Right atrium auricular region (tissue), 2 donors: ENCODE data around the gene RGS6. TPM values are rescaled to one million over a fixed set of nuclear protein-coding genes. Genes with fewer than 3 reads are reported as not detected.

Source experiments
- DNase-seq: peaks from one replicate; pipeline ENCODE4 v3.0.0-alpha.2; 2019; ENCODE audit warnings: low spot score
- H3K27ac ChIP-seq, 2 donors: fragments of 200-600 bp; sonication (generic); 1 replicate in 1 of 2; 2 replicates in 1 of 2; pipeline ENCODE4 v1.5.1; 2016 to 2019
- H3K27me3 ChIP-seq, 2 donors: fragments of 200-600 bp; sonication (generic); one replicate each; pipeline versions ENCODE4 v1.5.1 to v1.6.0; 2017 to 2019
- H3K36me3 ChIP-seq: fragments of 200-600 bp; sonication (generic); one replicate; pipeline ENCODE4 v1.5.1; 2016
- H3K4me1 ChIP-seq, 2 donors: fragments of 200-600 bp; sonication (generic); one replicate each; pipeline versions ENCODE4 v1.5.1 to v1.6.0; 2017 to 2019
- H3K4me3 ChIP-seq, 2 donors: fragments of 200-600 bp; sonication (generic); 1 replicate in 1 of 2; 2 replicates in 1 of 2; pipeline ENCODE4 v1.5.1; 2017 to 2019; ENCODE audit warnings: mild to moderate bottlenecking in 1 of 2, moderate library complexity in 1 of 2
- H3K9me3 ChIP-seq, 2 donors: fragments of 200-600 bp; sonication (generic); one replicate each; pipeline ENCODE4 v1.5.1; 2019
- total RNA-seq, 2 donors: library from RNA; depleted of rRNA; stranded (reverse); fragments of >200 nt; gene quantifications; one replicate each; pipeline ENCODE4 v1.1.0, GENCODE V29; 2016
- TF ChIP-seq, protein P1 (sequence below), 2 donors: fragments of 200-600 bp; sonication (generic); IDR thresholded peaks; one replicate each; pipeline ENCODE4 v1.5.1; 2019; ENCODE audit warnings: antibody characterized with exemption in 2 of 2

The RGS6 gene
- total RNA-seq, 2 donors from 2014 or later, result 12.1 to 13.1 TPM

DNA sequence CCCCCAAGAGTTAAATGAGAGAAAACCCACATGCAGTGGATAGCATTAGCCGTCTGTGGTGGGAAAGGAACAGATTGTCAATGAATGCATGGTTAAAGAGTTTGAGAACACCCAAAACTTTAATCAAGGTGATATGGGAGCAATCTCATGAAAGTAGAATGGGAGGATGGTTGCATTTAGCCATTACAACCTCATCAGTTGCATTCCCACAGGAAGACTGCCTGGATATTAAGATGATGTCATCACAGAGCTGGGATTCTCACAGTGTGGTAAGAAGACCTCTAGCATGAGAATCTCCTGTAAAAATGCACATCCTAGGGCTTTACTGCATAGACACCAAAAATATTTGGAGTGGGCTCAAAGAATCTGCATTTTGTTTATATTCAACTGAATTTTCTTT lies 284.9 kb downstream of the RGS6 start:
- no peak overlapping the region for H3K27ac ChIP-seq
- TF ChIP-seq, protein P1, sequence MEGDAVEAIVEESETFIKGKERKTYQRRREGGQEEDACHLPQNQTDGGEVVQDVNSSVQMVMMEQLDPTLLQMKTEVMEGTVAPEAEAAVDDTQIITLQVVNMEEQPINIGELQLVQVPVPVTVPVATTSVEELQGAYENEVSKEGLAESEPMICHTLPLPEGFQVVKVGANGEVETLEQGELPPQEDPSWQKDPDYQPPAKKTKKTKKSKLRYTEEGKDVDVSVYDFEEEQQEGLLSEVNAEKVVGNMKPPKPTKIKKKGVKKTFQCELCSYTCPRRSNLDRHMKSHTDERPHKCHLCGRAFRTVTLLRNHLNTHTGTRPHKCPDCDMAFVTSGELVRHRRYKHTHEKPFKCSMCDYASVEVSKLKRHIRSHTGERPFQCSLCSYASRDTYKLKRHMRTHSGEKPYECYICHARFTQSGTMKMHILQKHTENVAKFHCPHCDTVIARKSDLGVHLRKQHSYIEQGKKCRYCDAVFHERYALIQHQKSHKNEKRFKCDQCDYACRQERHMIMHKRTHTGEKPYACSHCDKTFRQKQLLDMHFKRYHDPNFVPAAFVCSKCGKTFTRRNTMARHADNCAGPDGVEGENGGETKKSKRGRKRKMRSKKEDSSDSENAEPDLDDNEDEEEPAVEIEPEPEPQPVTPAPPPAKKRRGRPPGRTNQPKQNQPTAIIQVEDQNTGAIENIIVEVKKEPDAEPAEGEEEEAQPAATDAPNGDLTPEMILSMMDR (IDR thresholded peaks at IDR 0.05), result no peak
- no peaks in the 10 kb centered on the region for H3K36me3 ChIP-seq
- no peak overlapping the region for H3K4me3 ChIP-seq
- no peak for DNase-seq
- H3K4me1 ChIP-seq, result no peaks in the 10 kb centered on the region
- H3K9me3 ChIP-seq, result no peaks in the 10 kb centered on the region
- no peaks in the 10 kb centered on the region for H3K27me3 ChIP-seq

DNA sequence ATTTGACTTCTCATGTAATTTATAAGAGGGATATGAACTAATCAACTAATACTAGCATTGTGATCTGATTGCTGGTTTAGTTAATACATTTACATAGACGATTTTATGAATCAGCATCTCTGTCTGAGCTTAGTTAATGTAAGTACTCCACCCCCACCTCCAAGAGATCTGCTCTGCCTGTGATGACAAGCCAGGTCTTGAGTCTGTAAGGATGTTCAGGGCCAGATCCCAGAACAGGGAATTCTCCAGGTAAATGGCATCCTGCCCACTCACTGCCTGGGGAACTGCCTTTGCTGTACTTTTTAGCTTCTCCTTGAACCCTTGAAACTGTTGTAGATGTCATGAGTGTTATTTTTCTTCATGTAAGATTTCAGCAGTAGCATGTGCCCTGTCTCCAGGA lies 289.8 kb downstream of the RGS6 start:
- Histone ChIP-seq H3K9me3 (no peaks in the 10 kb centered on the region), H3K4me3 (no peak overlapping the region), H3K4me1 (no peaks in the 10 kb centered on the region), H3K27me3 (no peaks in the 10 kb centered on the region), H3K36me3 (no peaks in the 10 kb centered on the region), H3K27ac (no peak overlapping the region)
- DNase-seq, result no peak
- TF ChIP-seq, protein P1 (IDR thresholded peaks at IDR 0.05), result no peak

DNA sequence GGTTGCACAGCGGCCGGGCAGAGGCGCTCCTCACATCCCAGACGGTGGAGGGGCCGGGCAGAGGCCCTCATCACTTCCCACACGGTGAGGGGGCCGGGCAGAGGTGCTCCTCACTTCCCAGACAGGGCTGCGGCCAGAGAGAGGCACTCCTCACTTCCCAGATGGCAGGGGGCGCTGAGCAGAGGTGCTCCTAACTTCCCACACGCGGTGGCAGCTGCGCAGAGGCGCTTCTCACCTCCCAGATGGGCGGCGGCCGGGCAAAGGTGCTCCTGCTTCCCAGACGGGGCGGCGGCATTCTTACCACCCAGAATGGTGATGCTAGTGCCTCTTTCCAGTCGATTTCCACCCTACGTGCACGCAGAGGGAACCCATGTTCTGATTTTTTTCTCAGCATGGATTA lies 304.4 kb downstream of the RGS6 start:
- Histone ChIP-seq H3K36me3 (no peaks in the 10 kb centered on the region), H3K27ac (no peak overlapping the region), H3K4me3 (no peak overlapping the region), H3K9me3 (no peaks in the 10 kb centered on the region), H3K27me3 (no peaks in the 10 kb centered on the region), H3K4me1 (no peaks in the 10 kb centered on the region)
- no peak for DNase-seq
- TF ChIP-seq, protein P1 (IDR thresholded peaks at IDR 0.05), result no peak

GRCh38 chr14:72237722-72238666 lies 305.8 kb downstream of the RGS6 start:
- Histone ChIP-seq H3K4me3 (no peak overlapping the region), H3K27me3 (no peaks in the 10 kb centered on the region), H3K27ac (no peak overlapping the region), H3K36me3 (no peaks in the 10 kb centered on the region), H3K9me3 (no peaks in the 10 kb centered on the region), H3K4me1 (no peaks in the 10 kb centered on the region)
- TF ChIP-seq, protein P1 (IDR thresholded peaks at IDR 0.05), result no peak
- no peak for DNase-seq

DNA sequence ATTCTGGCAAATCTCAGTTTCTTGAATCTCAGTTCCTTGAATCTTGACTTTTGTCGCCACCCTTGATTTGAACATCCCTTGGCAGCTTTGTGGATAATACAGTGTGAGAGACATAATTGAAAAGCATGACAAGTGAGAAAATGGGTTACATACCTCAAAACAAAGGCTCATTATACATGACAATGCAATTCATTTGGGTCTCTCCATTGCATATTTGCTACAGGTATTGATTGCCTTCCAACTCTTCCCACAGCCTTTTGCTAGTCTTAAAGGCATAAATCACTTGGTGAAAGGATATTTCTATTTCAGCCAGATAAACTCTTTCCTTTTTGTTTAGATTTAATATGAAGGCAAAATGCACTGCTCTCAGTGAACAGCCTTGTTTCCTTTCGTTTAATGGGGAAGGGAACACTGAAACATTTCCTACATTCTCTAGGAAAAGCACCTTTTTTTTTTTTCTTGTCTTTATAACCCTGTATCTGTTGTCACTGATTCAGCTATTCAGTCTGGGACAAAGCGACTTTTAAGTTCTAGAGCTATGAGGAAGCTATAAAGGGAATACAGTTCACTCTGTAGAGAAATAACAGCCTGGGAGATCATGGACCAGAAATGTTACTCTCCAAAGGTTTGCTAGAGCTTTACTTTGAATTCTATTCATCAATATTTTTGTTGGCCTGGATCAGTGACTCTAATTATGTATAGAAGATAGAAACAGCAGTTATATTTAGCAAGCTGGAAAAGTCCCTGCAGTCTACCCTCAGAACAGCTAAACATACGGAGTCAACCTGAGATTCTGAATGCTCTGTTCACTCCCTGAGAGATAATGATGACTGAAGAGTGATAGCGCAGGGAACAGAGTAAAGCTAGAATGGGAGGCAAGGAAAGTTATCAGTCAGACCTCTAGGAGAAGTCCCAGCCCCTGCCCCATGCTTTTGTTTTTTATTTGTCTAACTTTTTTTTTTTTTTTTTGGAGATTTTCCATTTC lies 311.4 kb downstream of the RGS6 start:
- H3K4me3 ChIP-seq, result no peak overlapping the region
- no peak for DNase-seq
- TF ChIP-seq, protein P1 (IDR thresholded peaks at IDR 0.05), result no peak

More for the DNA sequence above, 311.4 kb downstream of the RGS6 start:
- Histone ChIP-seq H3K4me1 (peaks cover 3 to 15% of the 10 kb centered on the region in 2 donors), H3K36me3 (no peaks in the 10 kb centered on the region), H3K9me3 (no peaks in the 10 kb centered on the region), H3K27me3 (no peaks in the 10 kb centered on the region), H3K27ac (no peak overlapping the region)
